Measurements from ENCODE around the gene TMC3. TPM values are rescaled to one million over a fixed set of nuclear protein-coding genes. Genes with fewer than 3 reads are reported as not detected.
"Not testable (repeated sequence)": the region's sequence is repeated elsewhere in the genome, so short reads cannot be mapped to it uniquely, and the experiment has no call there.

TMC3 gene
- total RNA-seq, 1 experiment from 2014 or later: not detected

DNA sequence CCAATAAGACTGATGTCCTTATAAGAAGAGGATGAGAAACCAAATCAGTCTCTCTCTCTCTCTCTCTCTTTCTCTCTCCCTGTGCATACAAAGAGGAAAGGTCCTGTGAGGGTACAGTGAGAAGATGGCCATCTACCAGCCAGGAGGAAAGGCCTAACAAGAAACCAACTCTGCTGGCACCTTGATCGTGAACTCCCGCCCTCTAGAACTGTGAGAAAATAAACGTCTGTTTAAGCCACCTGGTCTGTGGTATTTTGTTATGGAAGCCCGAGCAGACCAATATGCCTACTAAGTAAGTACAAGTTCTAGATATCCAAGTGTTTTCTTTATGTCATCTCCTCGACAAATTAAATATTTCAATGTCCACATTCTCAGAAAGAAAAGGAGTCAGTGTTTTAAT lies 44.9 kb upstream of the TMC3 start:
- Histone ChIP-seq H3K4me3 (no peak overlapping the region), H3K36me3 (ENCODE audit: low read depth) (no peaks in the 10 kb centered on the region), H3K9me2 (ENCODE audit: insufficient read depth) (no peaks in the 10 kb centered on the region), H4K20me1 (ENCODE audit: insufficient read depth) (no peaks in the 10 kb centered on the region), H3K27me3 (ENCODE audit: insufficient read depth, low read depth) (peaks cover 24% of the 10 kb centered on the region; the same call in 1 of the 2 replicates), H3K9me3 (ENCODE audit: insufficient read depth, low read depth) (no peaks in the 10 kb centered on the region), H3K4me2 (no peak overlapping the region), H3K4me1 (replicated peaks; ENCODE audit: insufficient read depth) (no peaks in the 10 kb centered on the region), H2AFZ (no peak overlapping the region), H3K79me2 (ENCODE audit: low read depth) (no peaks in the 10 kb centered on the region), H3F3A (ENCODE audit: insufficient read depth, low read depth) (no peaks in the 10 kb centered on the region), H3K27ac (no peak overlapping the region)
- no peak for TF ChIP-seq EZH2 (IDR thresholded peaks at IDR 0.05; ENCODE audit: low read depth)
- TF ChIP-seq, protein P1, sequence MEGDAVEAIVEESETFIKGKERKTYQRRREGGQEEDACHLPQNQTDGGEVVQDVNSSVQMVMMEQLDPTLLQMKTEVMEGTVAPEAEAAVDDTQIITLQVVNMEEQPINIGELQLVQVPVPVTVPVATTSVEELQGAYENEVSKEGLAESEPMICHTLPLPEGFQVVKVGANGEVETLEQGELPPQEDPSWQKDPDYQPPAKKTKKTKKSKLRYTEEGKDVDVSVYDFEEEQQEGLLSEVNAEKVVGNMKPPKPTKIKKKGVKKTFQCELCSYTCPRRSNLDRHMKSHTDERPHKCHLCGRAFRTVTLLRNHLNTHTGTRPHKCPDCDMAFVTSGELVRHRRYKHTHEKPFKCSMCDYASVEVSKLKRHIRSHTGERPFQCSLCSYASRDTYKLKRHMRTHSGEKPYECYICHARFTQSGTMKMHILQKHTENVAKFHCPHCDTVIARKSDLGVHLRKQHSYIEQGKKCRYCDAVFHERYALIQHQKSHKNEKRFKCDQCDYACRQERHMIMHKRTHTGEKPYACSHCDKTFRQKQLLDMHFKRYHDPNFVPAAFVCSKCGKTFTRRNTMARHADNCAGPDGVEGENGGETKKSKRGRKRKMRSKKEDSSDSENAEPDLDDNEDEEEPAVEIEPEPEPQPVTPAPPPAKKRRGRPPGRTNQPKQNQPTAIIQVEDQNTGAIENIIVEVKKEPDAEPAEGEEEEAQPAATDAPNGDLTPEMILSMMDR (conservative IDR thresholded peaks at IDR 0.05): no peak
- DNase-seq: no peak
- BruUV-seq (replicated peaks): no TSS peak
- ChIA-PET POLR2A (ENCODE audit: unreplicated experiment) (no interaction called here), CTCF (no interaction called here)
- intact Hi-C loops (cut with micrococcal nuclease; ENCODE audit: unreplicated experiment): no loop called here

DNA sequence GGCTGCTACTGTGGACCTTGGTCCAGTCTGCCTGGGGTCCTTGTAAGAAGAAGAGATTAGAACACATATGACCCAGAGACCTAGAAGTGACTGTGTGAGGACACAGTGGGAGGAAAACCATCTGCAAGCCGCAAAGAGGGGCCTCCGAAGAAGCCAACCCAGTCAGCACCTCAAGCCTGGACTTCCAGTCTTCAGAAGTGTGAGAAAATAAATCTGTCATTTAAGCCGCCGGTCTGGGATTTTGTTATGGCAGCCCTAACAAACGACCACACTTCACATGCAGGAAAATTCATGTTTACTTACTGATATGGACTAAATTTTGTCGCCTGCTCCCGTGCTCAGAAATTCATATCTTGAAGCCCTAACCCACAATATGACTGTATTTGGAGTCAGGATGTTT lies 44.4 kb upstream of the TMC3 start:
- TF ChIP-seq, protein P1 (conservative IDR thresholded peaks at IDR 0.05): no peak
- TF ChIP-seq EZH2 (IDR thresholded peaks at IDR 0.05; ENCODE audit: low read depth): no peak
- H3K36me3 ChIP-seq (ENCODE audit: low read depth): no peaks in the 10 kb centered on the region
- no peaks in the 10 kb centered on the region for H4K20me1 ChIP-seq (ENCODE audit: insufficient read depth)
- H3K27ac ChIP-seq: no peak overlapping the region
- no peaks in the 10 kb centered on the region for H3K9me2 ChIP-seq (ENCODE audit: insufficient read depth)
- ChIA-PET POLR2A (ENCODE audit: unreplicated experiment) (no interaction called here), CTCF (no interaction called here)
- no peak for DNase-seq
- no TSS peak for BruUV-seq (replicated peaks)
- no peaks in the 10 kb centered on the region for H3K79me2 ChIP-seq (ENCODE audit: low read depth)
- intact Hi-C loops (cut with micrococcal nuclease; ENCODE audit: unreplicated experiment): no loop called here
- H3F3A ChIP-seq (ENCODE audit: insufficient read depth, low read depth): no peaks in the 10 kb centered on the region
- no peak overlapping the region for H3K4me2 ChIP-seq
- H3K4me1 ChIP-seq (replicated peaks; ENCODE audit: insufficient read depth): no peaks in the 10 kb centered on the region
- peaks cover 26% of the 10 kb centered on the region; the same call in 1 of the 2 replicates for H3K27me3 ChIP-seq (ENCODE audit: insufficient read depth, low read depth)
- H3K9me3 ChIP-seq (ENCODE audit: insufficient read depth, low read depth): no peaks in the 10 kb centered on the region
- no peak overlapping the region for H3K4me3 ChIP-seq
- H2AFZ ChIP-seq: no peak overlapping the region

DNA sequence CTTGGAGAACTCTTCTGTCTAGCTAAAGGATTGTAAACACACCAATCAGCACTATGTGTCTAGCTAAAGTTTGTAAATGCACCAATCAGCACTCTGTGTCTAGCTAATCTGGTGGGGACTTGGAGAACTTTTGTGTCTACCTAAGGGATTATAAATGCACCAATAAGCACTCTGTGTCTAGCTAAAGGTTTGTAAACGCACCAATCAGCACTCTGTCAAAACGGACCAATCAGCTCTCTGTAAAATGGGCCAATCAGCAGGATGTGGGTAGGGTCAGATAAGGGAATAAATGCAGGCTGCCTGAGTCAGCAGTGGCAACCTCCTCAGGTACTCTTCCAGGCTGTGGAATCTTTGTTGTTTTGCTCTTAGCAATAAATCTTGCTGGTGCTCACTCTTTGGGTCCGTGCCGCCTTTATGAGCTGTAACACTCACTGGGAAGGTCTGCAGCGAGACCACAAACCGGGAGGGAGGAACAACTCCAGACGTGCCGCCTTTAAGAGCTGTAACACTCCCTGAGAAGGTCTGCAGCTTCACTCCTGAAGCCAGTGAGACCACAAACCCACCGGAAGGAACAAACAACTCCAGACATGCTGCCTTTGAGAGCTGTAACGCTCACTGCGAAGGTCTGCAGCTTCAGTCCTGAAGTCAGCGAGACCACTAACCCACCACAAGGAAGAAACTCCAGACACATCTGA lies 40.4 kb upstream of the TMC3 start:
- BruUV-seq (replicated peaks); H3K4me3 ChIP-seq; H3K4me2 ChIP-seq; CTCF ChIA-PET; H2AFZ ChIP-seq; H3K4me1 ChIP-seq (replicated peaks; ENCODE audit: insufficient read depth); H3K9me2 ChIP-seq (ENCODE audit: insufficient read depth); intact Hi-C loops (cut with micrococcal nuclease; ENCODE audit: unreplicated experiment); H3F3A ChIP-seq (ENCODE audit: insufficient read depth, low read depth); H3K9me3 ChIP-seq (ENCODE audit: insufficient read depth, low read depth); POLR2A ChIA-PET (ENCODE audit: unreplicated experiment); H3K36me3 ChIP-seq (ENCODE audit: low read depth); H3K27ac ChIP-seq; H3K79me2 ChIP-seq (ENCODE audit: low read depth); H4K20me1 ChIP-seq (ENCODE audit: insufficient read depth); DNase-seq: not testable (repeated sequence)
- peaks cover 23% of the 10 kb centered on the region; the same call in 1 of the 2 replicates for H3K27me3 ChIP-seq (ENCODE audit: insufficient read depth, low read depth)

- no peaks in the 10 kb centered on the region for H4K20me1 ChIP-seq (ENCODE audit: insufficient read depth)
- H3K4me2 ChIP-seq: no peak overlapping the region
- H3K79me2 ChIP-seq (ENCODE audit: low read depth): no peaks in the 10 kb centered on the region
- H2AFZ ChIP-seq: no peak overlapping the region
- H3K27ac ChIP-seq: no peak overlapping the region
- H3K27me3 ChIP-seq (ENCODE audit: insufficient read depth, low read depth): peaks cover 26% of the 10 kb centered on the region; the same call in 1 of the 2 replicates
- H3K9me2 ChIP-seq (ENCODE audit: insufficient read depth): no peaks in the 10 kb centered on the region
- no peaks in the 10 kb centered on the region for H3K36me3 ChIP-seq (ENCODE audit: low read depth)
- no peaks in the 10 kb centered on the region for H3K9me3 ChIP-seq (ENCODE audit: insufficient read depth, low read depth)
- H3F3A ChIP-seq (ENCODE audit: insufficient read depth, low read depth): no peaks in the 10 kb centered on the region
- ChIA-PET CTCF (no interaction called here), POLR2A (ENCODE audit: unreplicated experiment) (no interaction called here)
- intact Hi-C loops (cut with micrococcal nuclease; ENCODE audit: unreplicated experiment): no loop called here
- H3K4me1 ChIP-seq (replicated peaks; ENCODE audit: insufficient read depth): no peaks in the 10 kb centered on the region
- TF ChIP-seq, protein P1 (conservative IDR thresholded peaks at IDR 0.05): no peak
- no peak for TF ChIP-seq EZH2 (IDR thresholded peaks at IDR 0.05; ENCODE audit: low read depth)
- no TSS peak for BruUV-seq (replicated peaks)
- H3K4me3 ChIP-seq: no peak overlapping the region
- DNase-seq: no peak
These were observed 39.8 kb upstream of the TMC3 start for GRCh38 chr15:81413851-81414250.
